HG03280 (cell line): ENCODE data around the gene USH2A.

Experiments used
- ATAC-seq: cut with Tn5 transposase; IDR thresholded peaks from one replicate; pipeline ENCODE4 v1.9.1; 2021; ENCODE audit warnings: mild to moderate bottlenecking, moderate library complexity; ENCODE audit not compliant: unreplicated experiment

USH2A gene

GRCh38 chr1:215887627-215888026, 535.6 kb downstream of the USH2A start:
- no peak for ATAC-seq

- ATAC-seq: no peak
Measured at GRCh38 chr1:215883004-215883403, 540.2 kb downstream of the USH2A start.

DNA sequence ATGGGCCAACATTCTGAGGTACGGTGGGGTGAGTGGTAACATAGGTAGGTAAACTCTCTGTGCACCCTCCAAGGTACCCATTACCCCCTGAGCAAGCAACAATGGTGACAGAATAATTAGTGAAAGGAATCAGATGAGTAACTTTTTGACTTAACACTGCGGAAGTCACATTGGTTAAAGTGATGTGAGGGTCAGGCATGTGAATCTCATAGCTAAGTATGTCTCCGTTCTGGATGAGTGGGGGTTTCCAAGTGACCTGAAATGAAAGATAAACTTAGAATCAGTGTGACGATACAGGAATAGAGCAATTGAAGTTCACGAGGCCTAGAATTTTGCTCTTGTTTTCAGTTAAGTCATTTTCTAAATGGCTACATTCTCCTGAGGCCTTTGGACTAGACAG, 544.4 kb downstream of the USH2A start:
- no peak for ATAC-seq

- ATAC-seq: no peak
Measured at GRCh38 chr1:215878128-215878527, 545.1 kb downstream of the USH2A start.

DNA sequence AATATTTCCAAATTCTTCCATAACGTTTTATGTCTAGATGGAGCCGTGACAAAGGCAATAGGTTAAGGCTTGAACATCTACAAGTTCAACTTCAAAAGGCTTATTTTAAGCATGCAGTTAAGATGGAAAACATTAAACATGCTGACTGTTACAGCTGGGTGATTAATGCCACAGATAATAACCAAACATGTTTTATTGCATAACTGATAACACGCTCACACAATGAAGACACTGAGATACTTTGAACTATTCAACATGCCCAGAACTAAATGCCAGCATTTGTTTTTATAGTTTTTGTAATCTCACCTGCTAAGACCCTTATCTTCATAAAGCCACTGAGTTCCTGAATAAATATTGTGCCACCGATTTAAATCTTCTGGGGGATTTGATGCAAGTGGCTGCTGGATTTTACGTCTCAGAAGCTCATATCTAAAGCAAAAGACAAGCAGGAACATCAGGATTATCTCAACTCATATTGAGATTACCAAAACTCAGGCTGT, 545.7 kb downstream of the USH2A start:
- no peak for ATAC-seq

GRCh38 chr1:215875712-215876111, 547.5 kb downstream of the USH2A start:
- ATAC-seq: no peak

DNA sequence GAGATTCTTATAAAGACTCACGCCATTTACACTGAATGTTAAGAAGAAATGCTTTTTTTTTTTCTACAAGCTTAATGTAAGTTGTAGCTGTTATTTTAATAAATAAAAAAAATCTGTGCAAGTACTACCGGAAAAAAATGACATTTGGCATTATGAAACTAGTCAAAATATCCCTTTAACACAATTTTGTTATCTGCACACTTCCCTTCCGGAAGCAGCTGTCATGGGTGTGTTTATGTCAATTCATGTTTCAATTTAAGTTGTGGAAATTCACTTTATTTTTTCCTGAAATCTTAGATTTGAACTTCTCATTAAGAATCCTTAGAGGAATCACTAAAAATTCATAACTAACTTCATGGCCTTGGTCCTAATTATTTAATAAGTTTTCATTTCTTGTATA, 548.0 kb downstream of the USH2A start:
- ATAC-seq: no peak

DNA sequence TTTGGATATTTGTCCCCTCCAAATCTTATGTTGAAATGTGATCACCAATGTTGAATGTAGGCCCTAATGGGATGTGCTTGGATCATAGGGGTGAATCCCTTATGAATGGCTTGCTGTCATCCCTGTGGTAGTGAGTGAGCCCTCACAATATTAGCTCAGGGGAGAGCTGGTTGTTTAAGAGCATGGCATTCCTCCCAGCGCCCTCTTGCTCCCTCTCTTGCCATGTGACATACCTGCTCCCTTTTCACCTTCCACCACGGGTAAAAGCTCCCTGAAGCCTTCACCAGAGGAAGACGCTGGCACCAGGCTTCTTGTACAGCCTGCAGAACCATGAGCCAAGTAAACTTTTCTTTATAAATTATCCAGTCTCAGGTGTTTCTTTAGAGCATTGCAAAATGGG, 550.6 kb downstream of the USH2A start:
- no peak for ATAC-seq

- ATAC-seq: no peak
Measured at GRCh38 chr1:215868500-215868899, 554.7 kb downstream of the USH2A start.

GRCh38 chr1:215865060-215865459, 558.2 kb downstream of the USH2A start:
- no peak for ATAC-seq

DNA sequence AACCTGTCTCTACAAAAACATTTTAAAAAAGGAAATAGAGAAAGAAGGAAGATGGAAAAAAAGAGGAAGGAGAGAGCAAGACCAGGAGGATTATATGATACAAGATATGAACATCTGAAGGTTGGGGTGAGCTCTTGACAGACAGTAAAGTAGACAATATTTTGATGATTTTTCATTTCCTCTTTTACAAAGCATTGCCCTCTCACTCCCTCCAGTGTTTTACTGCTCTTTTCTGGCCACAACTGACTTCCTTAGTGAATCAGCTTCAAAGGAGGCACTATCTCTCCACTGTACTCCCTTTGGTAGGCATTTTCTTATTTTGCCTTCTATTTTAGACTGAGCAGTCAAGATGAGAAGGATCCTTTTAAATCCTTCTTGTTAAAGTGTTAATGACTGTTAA, 559.5 kb downstream of the USH2A start:
- ATAC-seq: no peak

DNA sequence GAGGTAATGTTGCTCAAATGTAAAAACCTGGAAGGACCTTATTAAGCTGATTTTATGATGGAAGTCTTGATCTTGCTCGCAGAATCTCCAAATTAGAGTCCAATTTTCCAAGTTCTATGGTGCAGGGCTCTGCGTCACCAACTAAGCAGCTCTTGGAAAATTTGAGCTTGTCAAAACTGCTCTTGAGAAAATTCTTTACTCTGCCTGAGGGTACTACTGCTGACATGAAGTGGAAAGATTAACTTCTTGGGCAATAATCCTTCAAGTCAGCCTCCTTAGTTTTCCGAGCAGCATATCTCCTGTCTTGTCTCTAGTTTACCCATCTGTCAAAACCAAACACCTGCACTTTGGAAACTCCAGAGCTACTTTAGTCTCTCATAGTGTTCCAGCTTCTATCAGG, 562.4 kb downstream of the USH2A start:
- ATAC-seq: no peak

- ATAC-seq: no peak
Measured at GRCh38 chr1:215857317-215857716, 565.9 kb downstream of the USH2A start.

- ATAC-seq: no peak
Measured at GRCh38 chr1:215845234-215845891, 577.9 kb downstream of the USH2A start.

DNA sequence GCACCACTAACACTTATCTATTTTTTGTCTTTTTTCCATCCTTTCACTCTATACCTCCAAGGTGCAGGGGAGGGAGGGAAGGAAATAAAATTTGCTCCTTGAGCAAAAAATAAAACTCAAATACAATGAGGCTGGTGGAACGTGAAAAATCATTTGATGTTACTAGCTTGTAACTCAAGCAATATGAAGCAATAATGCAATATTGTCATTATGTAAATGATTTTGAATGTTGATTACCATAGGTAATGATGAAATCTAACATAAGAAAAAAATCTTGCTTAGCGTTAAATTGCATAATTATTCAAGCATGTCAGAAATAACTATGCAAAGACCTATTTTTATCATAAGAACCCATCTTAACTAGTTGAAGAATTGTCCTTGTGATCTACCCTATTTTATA, 578.5 kb downstream of the USH2A start:
- no peak for ATAC-seq

- no peak for ATAC-seq
Measured at GRCh38 chr1:215844266-215844665, 579.0 kb downstream of the USH2A start.

DNA sequence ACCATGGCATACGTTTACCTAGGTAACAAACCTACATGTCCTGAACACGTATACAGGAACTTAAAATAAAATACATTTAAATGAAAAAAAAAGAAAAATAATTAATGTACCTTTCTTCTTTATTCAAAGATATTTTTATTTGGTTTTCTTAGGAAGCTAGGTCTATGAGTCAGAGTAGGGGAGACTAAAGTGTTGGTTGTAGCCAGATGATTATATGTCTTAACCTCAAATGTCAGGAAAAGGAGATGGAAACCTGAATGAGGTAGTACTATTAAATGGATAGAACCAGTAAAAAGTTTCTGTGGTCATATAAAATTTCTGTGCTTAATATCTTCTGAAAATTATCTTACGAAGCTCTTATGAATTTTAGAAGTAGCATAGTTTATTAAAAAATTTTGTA, 580.3 kb downstream of the USH2A start:
- no peak for ATAC-seq

- ATAC-seq: no peak
Measured at GRCh38 chr1:215835951-215836350, 587.3 kb downstream of the USH2A start.

DNA sequence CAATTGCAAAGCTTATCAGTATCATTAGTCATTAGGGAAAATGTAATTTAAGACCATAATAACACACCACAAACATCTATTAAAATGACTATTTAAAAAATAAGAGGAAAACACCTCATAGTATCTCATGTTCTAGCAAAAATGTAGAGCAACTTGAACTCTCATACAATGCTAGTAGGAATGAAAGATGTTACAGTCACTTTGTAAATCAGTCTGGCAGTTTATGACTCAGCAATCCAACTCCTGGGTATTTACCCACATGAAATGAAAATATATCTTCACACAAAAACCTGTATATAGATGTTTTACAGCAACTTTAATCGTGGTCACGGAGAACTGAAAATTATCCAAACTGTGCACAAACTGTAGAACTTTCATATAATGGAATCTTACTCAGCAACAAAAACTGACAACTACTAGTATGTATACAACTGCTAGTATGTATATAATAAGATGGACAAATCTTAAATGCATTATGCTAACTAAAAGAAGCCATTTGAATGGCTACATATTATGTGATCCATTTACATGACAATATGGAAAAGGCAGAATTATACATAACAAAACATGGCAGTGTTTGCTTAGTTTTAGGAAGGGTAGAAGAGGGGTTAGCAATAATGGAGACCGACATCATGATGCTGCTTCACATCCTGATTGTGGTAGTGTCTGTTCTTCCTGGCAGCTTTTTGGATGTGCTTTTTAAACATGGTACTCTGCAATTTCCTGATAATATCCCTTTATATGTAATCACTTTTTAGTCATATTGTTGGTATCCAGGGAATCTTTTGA, 589.1 kb downstream of the USH2A start:
- no peak for ATAC-seq

GRCh38 chr1:215830226-215830810, 592.9 kb downstream of the USH2A start:
- no peak for ATAC-seq

DNA sequence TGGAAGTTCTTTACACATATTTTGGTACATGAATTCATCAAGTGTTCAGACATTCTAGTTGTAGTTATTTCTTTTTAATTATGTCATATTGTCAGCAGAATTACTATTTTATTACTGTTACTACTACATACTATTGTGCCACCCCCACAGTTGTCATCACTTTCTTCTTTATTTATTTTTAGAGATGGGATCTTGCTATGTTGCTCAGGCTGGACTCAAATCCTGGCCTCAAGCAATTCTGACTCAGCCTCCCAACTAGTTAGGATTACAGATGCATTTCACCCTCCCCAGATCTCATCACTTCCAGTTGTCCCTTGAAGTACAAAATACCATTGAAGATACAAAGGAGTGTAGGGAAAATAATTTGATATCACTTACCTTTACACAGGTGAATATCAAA, 598.2 kb downstream of the USH2A start:
- ATAC-seq: no peak

- ATAC-seq: no peak
Measured at GRCh38 chr1:215824245-215824644, 599.0 kb downstream of the USH2A start.
